Mucosa of descending colon (tissue), 3 donors: ENCODE results near the gene PLAGL1. TPM values are rescaled to one million over a fixed set of nuclear protein-coding genes. Genes with fewer than 3 reads are reported as not detected.

ENCODE experiments used
- ATAC-seq: fragments of 200-7000 bp; cut with Tn5 transposase; one replicate; pipeline ENCODE4 v1.9.1; 2020; ENCODE audit warnings: mild to moderate bottlenecking, moderate library complexity
- DNase-seq, 3 donors: peaks; one replicate each; pipeline ENCODE4 v3.0.0-alpha.2; 2020
- H3K36me3 ChIP-seq: fragments of 200-600 bp; one replicate; pipeline ENCODE4 v1.8.0; 2021; ENCODE audit warnings: low read depth, mild to moderate bottlenecking
- H3K4me1 ChIP-seq: fragments of 200-600 bp; one replicate; pipeline ENCODE4 v1.8.0; 2021; ENCODE audit warnings: low read depth, mild to moderate bottlenecking
- H3K4me3 ChIP-seq: fragments of 200-600 bp; one replicate; pipeline ENCODE4 v1.8.0; 2021; ENCODE audit warnings: mild to moderate bottlenecking
- H3K9me3 ChIP-seq: fragments of 200-600 bp; one replicate; pipeline ENCODE4 v1.8.0; 2021; ENCODE audit warnings: mild to moderate bottlenecking
- CTCF ChIP-seq: fragments of 200-600 bp; IDR thresholded peaks from one replicate; pipeline ENCODE4 v1.8.0; 2022; ENCODE audit warnings: antibody characterized with exemption, mild to moderate bottlenecking
- intact Hi-C, 2 donors: fragments of 100-400 bp; cut with DNase I in 1 of 2; cut with micrococcal nuclease in 1 of 2; formaldehyde crosslinking; loops; one replicate each; pipeline versions ENCODE4 v1.11.0 to v1.11.1; 2022; cut with DNase I, micrococcal nuclease
- total RNA-seq, 3 donors: library from RNA; stranded (reverse); fragmentation: NEBNext Ultra II Directional in 2 of 3; extraction: Animal tissue kit (Norgen Biotek cat#: 25700) in 2 of 3; gene quantifications; one replicate each; pipeline versions ENCODE4 v1.2.1 to v1.2.4, GENCODE V29; 2021 to 2023
- donor health status: DM: no; HTN: no; CAD: no; lungs with moderate emphysema.
- donor health status: DM: no; HTN: no; CAD: no.
- donor health status: DM: no; HTN: yes; CAD: no.

Gene PLAGL1
- total RNA-seq, 3 donors from 2014 or later = 25.4 to 49.5 (median 46.0) TPM

GRCh38 chr6:143958839-143959399 is 49.1 kb downstream of the PLAGL1 start:
- Histone ChIP-seq H3K4me3 (no peak overlapping the region), H3K36me3 (no peaks in the 10 kb centered on the region), H3K4me1 (no peaks in the 10 kb centered on the region), H3K9me3 (no peaks in the 10 kb centered on the region)
- intact Hi-C loops = no loop called here
- DNase-seq (no peak), ATAC-seq (no peak)
- no peak for TF ChIP-seq CTCF

GRCh38 chr6:143957679-143958274 is 50.3 kb downstream of the PLAGL1 start:
- H3K9me3 ChIP-seq = no peaks in the 10 kb centered on the region
- no peak for TF ChIP-seq CTCF
- no peaks in the 10 kb centered on the region for H3K36me3 ChIP-seq
- no peaks in the 10 kb centered on the region for H3K4me1 ChIP-seq
- H3K4me3 ChIP-seq = no peak overlapping the region
- DNase-seq (no peak), ATAC-seq (no peak)
- intact Hi-C loops = no loop called here

GRCh38 chr6:143955971-143956370 is 52.1 kb downstream of the PLAGL1 start:
- no peak for DNase-seq
- Histone ChIP-seq H3K4me1 (no peaks in the 10 kb centered on the region), H3K36me3 (no peaks in the 10 kb centered on the region), H3K4me3 (no peak overlapping the region), H3K9me3 (no peaks in the 10 kb centered on the region)
- ATAC-seq = no peak
- intact Hi-C loops = no loop called here
- no peak for TF ChIP-seq CTCF

GRCh38 chr6:143953922-143954321 is 54.1 kb downstream of the PLAGL1 start:
- DNase-seq = no peak
- TF ChIP-seq CTCF = no peak
- no peak for ATAC-seq
- Histone ChIP-seq H3K4me1 (peaks cover 14% of the 10 kb centered on the region), H3K9me3 (no peaks in the 10 kb centered on the region), H3K4me3 (no peak overlapping the region), H3K36me3 (no peaks in the 10 kb centered on the region)
- intact Hi-C loops = no loop called here

- H3K4me3 ChIP-seq = no peak overlapping the region
- ATAC-seq (no peak), DNase-seq (no peak)
- no peak for TF ChIP-seq CTCF
- H3K4me1 ChIP-seq = peaks cover 14% of the 10 kb centered on the region
- no peaks in the 10 kb centered on the region for H3K9me3 ChIP-seq
- no peaks in the 10 kb centered on the region for H3K36me3 ChIP-seq
- intact Hi-C loops = no loop called here
Observed at GRCh38 chr6:143952947-143953701, 54.9 kb downstream of the PLAGL1 start.
